Fibroblast of peridontal ligament (primary cell): Measurements from ENCODE around the gene KIF22.

Experiments
- DNase-seq: peaks from one replicate; pipeline ENCODE4 v3.0.0-alpha.2; 2010; ENCODE audit errors: extremely low read depth

KIF22 gene

GRCh38 chr16:29841631-29842030 is 51.1 kb downstream of the KIF22 start:
- no peak for DNase-seq

DNA sequence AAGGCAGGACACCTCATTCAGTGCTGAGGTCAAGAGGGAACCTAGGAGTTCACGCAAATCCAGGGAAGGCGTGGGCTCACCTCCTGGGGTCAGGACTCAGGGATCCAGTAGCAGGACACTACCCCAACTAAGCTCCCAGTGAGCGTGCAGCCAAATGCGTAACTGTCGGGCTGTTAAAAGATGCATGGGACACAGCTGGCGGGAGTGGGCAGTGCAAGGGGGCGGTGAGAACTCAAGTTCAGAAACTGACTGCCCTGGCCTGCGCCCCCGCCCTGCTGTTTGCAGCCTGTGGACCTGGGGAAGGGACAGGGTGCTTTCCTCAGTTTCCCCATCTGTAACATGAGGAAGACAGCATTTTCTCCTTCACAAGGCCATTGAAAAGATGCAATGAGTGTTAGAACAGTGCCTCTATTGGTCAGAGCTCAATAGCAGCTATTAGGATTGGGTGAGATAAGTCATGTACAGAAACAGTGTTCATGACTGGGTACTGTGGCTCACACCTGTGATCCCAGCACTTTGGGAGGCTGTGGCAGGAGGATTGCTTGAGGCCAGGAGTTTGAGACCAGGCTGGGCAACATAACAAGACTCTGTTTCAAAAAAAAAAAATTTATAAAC is 52.3 kb downstream of the KIF22 start:
- DNase-seq: no peak

GRCh38 chr16:29843931-29844330 is 53.4 kb downstream of the KIF22 start:
- DNase-seq: no peak

- peak; percentile 45 for DNase-seq
Observed at GRCh38 chr16:29844575-29845331, 54.2 kb downstream of the KIF22 start.

DNA sequence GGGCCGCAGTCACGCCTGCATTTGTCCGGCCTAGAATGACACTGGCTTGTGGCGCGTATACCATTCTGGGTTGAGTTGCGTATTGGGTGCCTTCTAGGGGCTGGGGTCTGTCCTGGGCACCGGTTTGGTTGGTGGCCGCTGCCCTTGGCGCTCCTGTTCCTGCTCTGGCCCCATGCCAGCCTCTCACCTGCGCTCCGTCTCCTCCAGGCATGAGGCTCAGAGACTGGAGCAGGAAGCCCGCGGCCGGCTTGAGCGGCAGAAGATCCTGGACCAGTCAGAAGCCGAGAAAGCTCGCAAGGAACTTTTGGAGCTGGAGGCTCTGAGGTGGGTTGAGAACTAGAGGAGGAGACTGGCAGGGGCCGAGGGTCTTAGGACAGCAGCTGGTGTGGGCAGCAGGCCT is 55.1 kb downstream of the KIF22 start:
- DNase-seq: no peak

DNA sequence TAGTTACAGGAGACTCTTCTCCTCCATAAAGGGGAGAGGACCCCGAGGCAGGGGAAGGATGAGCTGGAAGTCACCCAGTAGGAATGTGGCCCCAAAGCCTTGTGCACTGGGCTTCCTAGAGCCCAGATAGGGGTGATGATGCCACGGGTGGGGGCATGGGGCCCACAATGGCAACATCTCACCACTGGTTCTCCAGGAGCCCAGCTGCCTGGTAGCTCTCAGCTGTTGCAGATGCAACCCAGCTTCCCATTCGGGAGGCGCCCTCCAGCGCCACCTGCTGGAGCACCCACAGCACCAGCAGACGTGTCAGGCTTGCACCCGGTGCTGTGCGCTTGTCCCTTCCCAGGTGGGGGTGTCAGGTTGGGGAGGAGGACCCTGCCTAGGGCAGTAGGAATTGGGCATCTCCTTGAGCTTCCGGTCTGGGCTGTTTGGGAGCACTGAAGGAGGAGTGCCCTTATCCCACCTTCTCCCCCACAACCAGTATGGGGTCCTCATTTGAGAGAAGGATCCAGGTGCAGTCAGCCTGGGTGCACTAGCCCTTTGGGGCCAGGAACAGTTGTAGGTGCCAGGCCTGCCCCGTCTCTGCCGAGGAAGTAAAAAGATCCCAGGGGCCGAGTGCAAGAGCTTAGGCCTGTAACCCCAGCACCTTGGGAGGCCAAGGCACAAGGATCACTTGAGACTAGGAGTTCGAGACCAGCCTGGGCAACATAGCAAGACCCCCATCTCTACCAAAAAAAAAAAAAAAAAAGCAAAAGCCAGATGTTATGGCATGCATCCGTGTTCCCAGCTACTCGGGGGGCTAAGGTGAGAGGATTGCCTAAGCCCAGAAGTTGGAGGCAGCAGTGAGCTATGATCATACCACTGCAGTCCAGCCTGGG is 58.1 kb downstream of the KIF22 start:
- peak; percentile 62 for DNase-seq

GRCh38 chr16:29849505-29849904 is 59.0 kb downstream of the KIF22 start:
- DNase-seq: no peak

DNA sequence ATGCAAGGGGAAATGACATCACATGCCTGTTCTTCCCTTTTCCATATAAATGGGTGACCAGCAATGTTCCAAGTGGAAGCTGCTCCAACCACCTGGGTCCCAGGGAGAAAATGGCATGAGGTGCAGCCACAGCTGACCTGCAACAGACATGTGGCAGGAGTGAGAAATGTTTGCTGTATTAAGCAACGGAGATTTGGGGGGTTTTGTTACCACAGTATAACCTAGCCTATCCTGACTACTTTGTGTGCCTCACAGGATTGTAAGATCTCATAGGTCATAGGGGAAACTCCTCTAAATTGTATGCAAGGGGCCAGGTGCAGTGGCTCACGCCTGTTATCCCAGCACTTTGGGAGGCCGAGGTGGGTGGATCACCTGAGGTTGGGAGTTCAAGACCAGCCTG is 60.4 kb downstream of the KIF22 start:
- DNase-seq: no peak

DNA sequence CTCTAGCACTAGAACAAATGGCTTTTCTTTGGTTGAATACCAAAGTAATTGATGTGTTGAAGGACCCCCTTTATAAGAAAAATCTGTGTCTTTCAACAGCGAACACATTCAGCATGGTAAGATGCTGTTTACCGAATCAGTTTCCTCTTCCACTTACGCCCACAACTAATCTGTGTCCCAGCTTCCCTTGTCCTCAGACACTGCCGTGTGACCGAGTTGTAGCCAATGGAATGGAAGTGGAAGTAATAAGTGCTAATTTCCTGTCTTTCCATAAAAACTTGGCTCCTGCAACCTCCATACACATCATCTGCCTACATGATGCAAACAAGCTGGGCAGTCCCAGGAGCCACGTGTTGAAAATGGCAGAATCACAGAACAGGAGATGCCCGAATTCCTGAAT is 62.1 kb downstream of the KIF22 start:
- DNase-seq: peak; percentile 54

- no peak for DNase-seq
Observed at GRCh38 chr16:29854520-29855100, 64.1 kb downstream of the KIF22 start.
